Skeletal muscle tissue (tissue), 4 donors: ENCODE data around the gene KCNMA1. TPM values are rescaled to one million over a fixed set of nuclear protein-coding genes. Genes with fewer than 3 reads are reported as not detected.

ENCODE experiments used
- H3K27ac ChIP-seq: one replicate; pipeline ENCODE4 v1.7.0; 2013; ENCODE audit warnings: mild to moderate bottlenecking, low read depth, low read length, inconsistent platforms
- H3K27me3 ChIP-seq, 3 donors: one replicate each; pipeline ENCODE4 v1.7.0; 2013; ENCODE audit warnings: low read length in 3 of 3; ENCODE audit not compliant: control insufficient read depth in 3 of 3, insufficient read depth in 3 of 3
- H3K36me3 ChIP-seq, 3 donors: one replicate each; pipeline ENCODE4 v1.7.0; 2013; ENCODE audit warnings: low read length in 3 of 3; ENCODE audit not compliant: control insufficient read depth in 3 of 3, insufficient read depth in 3 of 3
- H3K4me1 ChIP-seq, 3 donors: one replicate each; pipeline ENCODE4 v1.7.0; 2013; ENCODE audit warnings: low read length in 3 of 3, mild to moderate bottlenecking in 3 of 3; ENCODE audit not compliant: control insufficient read depth in 3 of 3, insufficient read depth in 3 of 3
- H3K4me3 ChIP-seq, 3 donors: one replicate each; pipeline ENCODE4 v1.7.0; 2013; ENCODE audit warnings: low read length in 3 of 3
- H3K9ac ChIP-seq, 3 donors: one replicate each; pipeline ENCODE4 v1.7.0; 2013; ENCODE audit warnings: low read length in 3 of 3, mild to moderate bottlenecking in 3 of 3, moderate library complexity in 2 of 3, low read depth in 1 of 3
- H3K9me3 ChIP-seq, 3 donors: one replicate each; pipeline ENCODE4 v1.7.0; 2013; ENCODE audit warnings: low read length in 3 of 3; ENCODE audit not compliant: control insufficient read depth in 3 of 3
- total RNA-seq: library from RNA; depleted of rRNA; stranded (reverse); fragments of >200 nt; gene quantifications from one replicate; pipeline ENCODE4 v1.2.3, GENCODE V29; 2014
- donor health status: Osteomylitis.

KCNMA1 gene
- total RNA-seq, 1 donor from 2014 or later = 18.8 TPM

GRCh38 chr10:77625379-77625778 is 12.2 kb downstream of the KCNMA1 start:
- Histone ChIP-seq H3K4me1 (peaks cover 13 to 51% (median 16%) of the 10 kb centered on the region in 3 donors), H3K4me3 (no peak overlapping the region), H3K36me3 (no peaks in the 10 kb centered on the region), H3K27ac (no peak overlapping the region), H3K27me3 (no peaks in the 10 kb centered on the region), H3K9ac (no peak overlapping the region), H3K9me3 (no peaks in the 10 kb centered on the region)

- H3K27me3 ChIP-seq = no peaks in the 10 kb centered on the region
- no peak overlapping the region for H3K9ac ChIP-seq
- H3K27ac ChIP-seq = no peak overlapping the region
- no peaks in the 10 kb centered on the region for H3K9me3 ChIP-seq
- no peaks in the 10 kb centered on the region for H3K36me3 ChIP-seq
- H3K4me1 ChIP-seq = peaks cover 16 to 41% (median 16%) of the 10 kb centered on the region in 3 donors
- no peak overlapping the region for H3K4me3 ChIP-seq
Measured at GRCh38 chr10:77622889-77623291, 14.7 kb downstream of the KCNMA1 start.

GRCh38 chr10:77620731-77621130 is 16.9 kb downstream of the KCNMA1 start:
- Histone ChIP-seq H3K36me3 (no peaks in the 10 kb centered on the region), H3K27ac (no peak overlapping the region), H3K4me1 (peaks cover 16 to 34% (median 16%) of the 10 kb centered on the region in 3 donors), H3K4me3 (no peak overlapping the region), H3K9me3 (no peaks in the 10 kb centered on the region), H3K9ac (peak overlapping the region in 1 of 3 donors; percentile 41), H3K27me3 (no peaks in the 10 kb centered on the region)

GRCh38 chr10:77619964-77620703 is 17.5 kb downstream of the KCNMA1 start:
- no peaks in the 10 kb centered on the region for H3K36me3 ChIP-seq
- H3K27ac ChIP-seq = no peak overlapping the region
- H3K9me3 ChIP-seq = no peaks in the 10 kb centered on the region
- H3K9ac ChIP-seq = peak overlapping the region in 2 of 3 donors; percentile 12 to 41
- no peaks in the 10 kb centered on the region for H3K27me3 ChIP-seq
- peaks cover 16 to 40% (median 16%) of the 10 kb centered on the region in 3 donors for H3K4me1 ChIP-seq
- H3K4me3 ChIP-seq = no peak overlapping the region

- Histone ChIP-seq H3K9me3 (no peaks in the 10 kb centered on the region), H3K4me1 (peaks cover 16 to 46% (median 16%) of the 10 kb centered on the region in 3 donors), H3K27ac (no peak overlapping the region), H3K27me3 (no peaks in the 10 kb centered on the region), H3K4me3 (no peak overlapping the region), H3K36me3 (no peaks in the 10 kb centered on the region), H3K9ac (no peak overlapping the region)
Measured at GRCh38 chr10:77618117-77618516, 19.5 kb downstream of the KCNMA1 start.

GRCh38 chr10:77616766-77617165 is 20.8 kb downstream of the KCNMA1 start:
- Histone ChIP-seq H3K9ac (no peak overlapping the region), H3K36me3 (no peaks in the 10 kb centered on the region), H3K9me3 (no peaks in the 10 kb centered on the region), H3K27me3 (no peaks in the 10 kb centered on the region), H3K27ac (no peak overlapping the region), H3K4me3 (no peak overlapping the region), H3K4me1 (peaks cover 16 to 43% (median 16%) of the 10 kb centered on the region in 3 donors)

- no peaks in the 10 kb centered on the region for H3K9me3 ChIP-seq
- H3K4me1 ChIP-seq = peaks cover 8 to 43% (median 12%) of the 10 kb centered on the region in 3 donors
- no peak overlapping the region for H3K9ac ChIP-seq
- H3K27ac ChIP-seq = no peak overlapping the region
- no peak overlapping the region for H3K4me3 ChIP-seq
- no peaks in the 10 kb centered on the region for H3K27me3 ChIP-seq
- H3K36me3 ChIP-seq = no peaks in the 10 kb centered on the region
Measured at GRCh38 chr10:77614778-77615625, 22.6 kb downstream of the KCNMA1 start.

- no peak overlapping the region for H3K27ac ChIP-seq
- no peaks in the 10 kb centered on the region for H3K36me3 ChIP-seq
- no peaks in the 10 kb centered on the region for H3K27me3 ChIP-seq
Measured at GRCh38 chr10:77613476-77614130, 24.0 kb downstream of the KCNMA1 start.

GRCh38 chr10:77611670-77612069 is 25.9 kb downstream of the KCNMA1 start:
- no peak overlapping the region for H3K27ac ChIP-seq
- H3K4me1 ChIP-seq = peaks cover 8 to 54% (median 10%) of the 10 kb centered on the region in 3 donors
- H3K36me3 ChIP-seq = no peaks in the 10 kb centered on the region
- H3K4me3 ChIP-seq = no peak overlapping the region
- no peaks in the 10 kb centered on the region for H3K27me3 ChIP-seq
- no peaks in the 10 kb centered on the region for H3K9me3 ChIP-seq
- no peak overlapping the region for H3K9ac ChIP-seq

More at GRCh38 chr10:77613476-77614130, 24.0 kb downstream of the KCNMA1 start:
- no peak overlapping the region for H3K9ac ChIP-seq
- H3K4me1 ChIP-seq = peaks cover 8 to 44% (median 10%) of the 10 kb centered on the region in 3 donors
- no peak overlapping the region for H3K4me3 ChIP-seq
- no peaks in the 10 kb centered on the region for H3K9me3 ChIP-seq
